ENCODE measurements around the gene SMG6.

GRCh38 chr17:2015314-2015713 lies 288.3 kb downstream of the SMG6 start:
- TF ChIP-seq, protein P1, sequence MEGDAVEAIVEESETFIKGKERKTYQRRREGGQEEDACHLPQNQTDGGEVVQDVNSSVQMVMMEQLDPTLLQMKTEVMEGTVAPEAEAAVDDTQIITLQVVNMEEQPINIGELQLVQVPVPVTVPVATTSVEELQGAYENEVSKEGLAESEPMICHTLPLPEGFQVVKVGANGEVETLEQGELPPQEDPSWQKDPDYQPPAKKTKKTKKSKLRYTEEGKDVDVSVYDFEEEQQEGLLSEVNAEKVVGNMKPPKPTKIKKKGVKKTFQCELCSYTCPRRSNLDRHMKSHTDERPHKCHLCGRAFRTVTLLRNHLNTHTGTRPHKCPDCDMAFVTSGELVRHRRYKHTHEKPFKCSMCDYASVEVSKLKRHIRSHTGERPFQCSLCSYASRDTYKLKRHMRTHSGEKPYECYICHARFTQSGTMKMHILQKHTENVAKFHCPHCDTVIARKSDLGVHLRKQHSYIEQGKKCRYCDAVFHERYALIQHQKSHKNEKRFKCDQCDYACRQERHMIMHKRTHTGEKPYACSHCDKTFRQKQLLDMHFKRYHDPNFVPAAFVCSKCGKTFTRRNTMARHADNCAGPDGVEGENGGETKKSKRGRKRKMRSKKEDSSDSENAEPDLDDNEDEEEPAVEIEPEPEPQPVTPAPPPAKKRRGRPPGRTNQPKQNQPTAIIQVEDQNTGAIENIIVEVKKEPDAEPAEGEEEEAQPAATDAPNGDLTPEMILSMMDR (IDR thresholded peaks at IDR 0.05; ENCODE audit: poor library complexity) = no peak
- TF ChIP-seq EZH2 (IDR thresholded peaks at IDR 0.05; ENCODE audit: borderline replicate concordance) = no peak

Data from hepatocyte (in vitro differentiated cells).